ENCODE measurements around the gene SLC1A7.

- TF ChIP-seq, protein P1, sequence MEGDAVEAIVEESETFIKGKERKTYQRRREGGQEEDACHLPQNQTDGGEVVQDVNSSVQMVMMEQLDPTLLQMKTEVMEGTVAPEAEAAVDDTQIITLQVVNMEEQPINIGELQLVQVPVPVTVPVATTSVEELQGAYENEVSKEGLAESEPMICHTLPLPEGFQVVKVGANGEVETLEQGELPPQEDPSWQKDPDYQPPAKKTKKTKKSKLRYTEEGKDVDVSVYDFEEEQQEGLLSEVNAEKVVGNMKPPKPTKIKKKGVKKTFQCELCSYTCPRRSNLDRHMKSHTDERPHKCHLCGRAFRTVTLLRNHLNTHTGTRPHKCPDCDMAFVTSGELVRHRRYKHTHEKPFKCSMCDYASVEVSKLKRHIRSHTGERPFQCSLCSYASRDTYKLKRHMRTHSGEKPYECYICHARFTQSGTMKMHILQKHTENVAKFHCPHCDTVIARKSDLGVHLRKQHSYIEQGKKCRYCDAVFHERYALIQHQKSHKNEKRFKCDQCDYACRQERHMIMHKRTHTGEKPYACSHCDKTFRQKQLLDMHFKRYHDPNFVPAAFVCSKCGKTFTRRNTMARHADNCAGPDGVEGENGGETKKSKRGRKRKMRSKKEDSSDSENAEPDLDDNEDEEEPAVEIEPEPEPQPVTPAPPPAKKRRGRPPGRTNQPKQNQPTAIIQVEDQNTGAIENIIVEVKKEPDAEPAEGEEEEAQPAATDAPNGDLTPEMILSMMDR (IDR thresholded peaks at IDR 0.05) = no peak
- TF ChIP-seq EP300 (IDR thresholded peaks at IDR 0.05) = no peak
- no peak for TF ChIP-seq POLR2AphosphoS5 (IDR thresholded peaks at IDR 0.05)
These were observed 29.6 kb downstream of the SLC1A7 start for GRCh38 chr1:53112861-53113260.
